ENCODE data around the gene HRAS. TPM values are rescaled to one million over a fixed set of nuclear protein-coding genes. Genes with fewer than 3 reads are reported as not detected.

The HRAS gene
- total and polyA plus RNA-seq, 4 donors, result 20.5 to 133 (median 69.7) TPM

- 54 to 71% methylated on average over 6 of the region's 6 CpGs for WGBS, 2 donors
- Histone ChIP-seq H3K36me3 (ENCODE audit: control insufficient read depth in 4 of 4, insufficient read depth in 4 of 4, low read length in 4 of 4) (peaks cover 0 to 9% (median 6%) of the 10 kb centered on the region in 4 donors), H3K4me3 (peak overlapping the region; percentile 99), H3K27ac (ENCODE audit: low read depth in 1 of 2, low read length in 1 of 2) (no peak overlapping the region), H3K9me3 (ENCODE audit: control insufficient read depth in 4 of 4, insufficient read depth in 3 of 4, low read length in 3 of 4) (no peaks in the 10 kb centered on the region), H3K9ac (ENCODE audit: insufficient read depth in 1 of 2, low read length in 2 of 2) (peak overlapping the region; percentile 61 to 76), H3K4me1 (ENCODE audit: control insufficient read depth in 5 of 5, insufficient read depth in 5 of 5, low read length in 5 of 5) (peaks cover 4 to 34% (median 15%) of the 10 kb centered on the region in 5 donors), H3K27me3 (ENCODE audit: control insufficient read depth in 3 of 3, insufficient read depth in 3 of 3, low read length in 2 of 3) (peaks cover 0 to 5% (median 0%) of the 10 kb centered on the region in 3 donors)
- ATAC-seq (ENCODE audit: insufficient read depth, low FRiP score) (no peak), DNase-seq (no peak)
- TF ChIP-seq CTCF (IDR thresholded peaks at IDR 0.05; ENCODE audit: control extremely low read depth, extremely low read depth), result no peak
Measured at GRCh38 chr11:577611-577894, 42.2 kb upstream of the HRAS start.

DNA sequence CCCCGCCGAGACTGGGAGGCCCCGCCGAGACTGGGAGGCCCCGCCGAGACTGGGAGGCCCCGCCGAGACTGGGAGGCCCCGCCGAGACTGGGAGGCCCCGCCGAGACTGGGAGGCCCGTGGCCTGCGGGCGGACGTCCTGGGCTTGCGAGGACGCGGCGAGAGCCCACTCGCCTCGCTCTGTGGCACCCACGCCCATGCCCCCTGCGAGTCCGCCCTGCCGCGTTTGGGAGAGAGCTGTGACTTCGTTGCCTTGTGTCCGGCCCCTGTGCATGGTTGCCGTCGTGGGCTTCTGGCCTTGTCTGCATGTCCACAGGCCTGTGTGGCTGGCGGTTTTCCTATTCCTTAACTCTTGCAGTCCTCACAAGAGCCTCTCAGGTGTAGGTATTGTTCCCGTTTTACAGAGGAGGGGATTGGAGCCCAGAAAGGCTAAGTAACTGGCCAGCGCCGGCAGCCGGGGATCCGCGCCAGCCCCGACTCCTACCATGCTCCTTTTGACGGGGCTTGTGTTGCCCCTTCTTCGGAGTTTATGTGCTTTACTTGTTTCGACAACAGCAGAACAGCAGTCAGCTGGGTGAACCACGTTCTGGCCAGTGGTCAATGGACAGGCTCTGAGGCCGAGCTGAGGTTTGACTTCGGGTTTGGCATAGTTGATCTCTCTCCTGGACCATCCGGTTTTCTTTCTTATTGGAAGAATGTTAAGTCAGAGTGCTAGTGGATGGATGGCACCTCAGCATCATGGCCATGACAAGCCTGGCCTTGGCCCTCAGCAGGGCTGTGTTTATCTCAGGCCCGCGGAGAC, 41.6 kb upstream of the HRAS start:
- Histone ChIP-seq H3K36me3 (ENCODE audit: control insufficient read depth in 4 of 4, insufficient read depth in 4 of 4, low read length in 4 of 4) (peaks cover 0 to 9% (median 5%) of the 10 kb centered on the region in 4 donors), H3K4me3 (peak overlapping the region; percentile 99), H3K27ac (ENCODE audit: low read depth in 1 of 2, low read length in 1 of 2) (peak overlapping the region; percentile 5 to 87), H3K27me3 (ENCODE audit: control insufficient read depth in 3 of 3, insufficient read depth in 3 of 3, low read length in 2 of 3) (peaks cover 0 to 5% (median 0%) of the 10 kb centered on the region in 3 donors), H3K9ac (ENCODE audit: insufficient read depth in 1 of 2, low read length in 2 of 2) (peak overlapping the region; percentile 61 to 76), H3K4me1 (ENCODE audit: control insufficient read depth in 5 of 5, insufficient read depth in 5 of 5, low read length in 5 of 5) (peaks cover 4 to 34% (median 15%) of the 10 kb centered on the region in 5 donors), H3K9me3 (ENCODE audit: control insufficient read depth in 4 of 4, insufficient read depth in 3 of 4, low read length in 3 of 4) (no peaks in the 10 kb centered on the region)
- ATAC-seq (ENCODE audit: insufficient read depth, low FRiP score), result no peak
- TF ChIP-seq CTCF (IDR thresholded peaks at IDR 0.05; ENCODE audit: control extremely low read depth, extremely low read depth), result no peak
- WGBS, 2 donors, result 4 to 6% methylated on average over 37 to 42 of the region's 48 CpGs
- DNase-seq, result no peak

GRCh38 chr11:575996-576768, 40.8 kb upstream of the HRAS start, which contains the start of gene PHRF1:
Gene PHRF1, plus strand, starts transcription at chr11:576470. Its CDS starts 5,043 bp downstream, at chr11:581513.
- H3K36me3 ChIP-seq (ENCODE audit: control insufficient read depth in 4 of 4, insufficient read depth in 4 of 4, low read length in 4 of 4), result peaks cover 0 to 3% (median 1%) of the 10 kb centered on the region in 4 donors
- no peak for TF ChIP-seq CTCF (IDR thresholded peaks at IDR 0.05; ENCODE audit: control extremely low read depth, extremely low read depth)
- 0 to 1% methylated on average over 63 to 99 of the region's 99 CpGs for WGBS, 2 donors
- H3K27me3 ChIP-seq (ENCODE audit: control insufficient read depth in 3 of 3, insufficient read depth in 3 of 3, low read length in 2 of 3), result peaks cover 0 to 5% (median 0%) of the 10 kb centered on the region in 3 donors
- peaks cover 4 to 32% (median 18%) of the 10 kb centered on the region in 5 donors for H3K4me1 ChIP-seq (ENCODE audit: control insufficient read depth in 5 of 5, insufficient read depth in 5 of 5, low read length in 5 of 5)
- peak; percentile 96 to 97 (median 96) for DNase-seq
- peak within 1 kb of the TSS; percentile 61 to 82 for H3K9ac ChIP-seq (ENCODE audit: insufficient read depth in 1 of 2, low read length in 2 of 2)
- H3K27ac ChIP-seq (ENCODE audit: low read depth in 1 of 2, low read length in 1 of 2), result peak within 1 kb of the TSS; percentile 93 to 98
- H3K9me3 ChIP-seq (ENCODE audit: control insufficient read depth in 4 of 4, insufficient read depth in 3 of 4, low read length in 3 of 4), result no peaks in the 10 kb centered on the region
- ATAC-seq (ENCODE audit: insufficient read depth, low FRiP score), result peak; percentile 92
- peak within 1 kb of the TSS; percentile 99 for H3K4me3 ChIP-seq

All from lung (tissue), 12 donors.